GM12891 (cell line): Measurements from ENCODE around the gene XPO5.
"Not testable (repeated sequence)": the region's sequence is repeated elsewhere in the genome, so short reads cannot be mapped to it uniquely, and the experiment has no call there.

Source experiments
- DNase-seq: peaks from one replicate; pipeline ENCODE4 v3.0.0; 2011; ENCODE audit warnings: low spot score; ENCODE audit not compliant: insufficient read length
- FAIRE-seq: peaks from 2 replicates; lab custom pipeline; 2011; peaks lifted over from hg19 to GRCh38; lab: Jason Lieb, UNC
- PAX5 ChIP-seq: IDR thresholded peaks from 2 replicates; pipeline ENCODE4 v1.6.1; 2011; ENCODE audit warnings: low read length, moderate library complexity, mild to moderate bottlenecking; ENCODE audit not compliant: insufficient read depth, severe bottlenecking
- POLR2A ChIP-seq: IDR thresholded peaks from 2 replicates; pipeline ENCODE4 v1.6.1; 2011; ENCODE audit warnings: low read depth, low read length, control low read depth
- POLR2AphosphoS5 ChIP-seq: IDR thresholded peaks from 2 replicates; pipeline ENCODE4 v1.6.1; 2011; ENCODE audit warnings: low read depth, low read length, control low read depth
- POU2F2 ChIP-seq: IDR thresholded peaks from 2 replicates; pipeline ENCODE4 v1.6.1; 2011; ENCODE audit warnings: low read depth, mild to moderate bottlenecking, control low read depth, low read length, moderate library complexity
- SPI1 ChIP-seq: IDR thresholded peaks from 2 replicates; pipeline ENCODE4 v1.6.1; 2011; ENCODE audit warnings: low read depth, low read length, control low read depth
- TAF1 ChIP-seq: IDR thresholded peaks from 2 replicates; pipeline ENCODE4 v1.6.1; 2011; ENCODE audit warnings: low read depth, low read length, control low read depth

Gene XPO5

GRCh38 chr6:43499028-43499815 is 76.6 kb downstream of the XPO5 start:
- FAIRE-seq (no peak), DNase-seq (no peak)
- TF ChIP-seq TAF1, result no peak
- TF ChIP-seq SPI1, result no peak
- TF ChIP-seq POLR2AphosphoS5, result no peak
- TF ChIP-seq PAX5, result no peak
- TF ChIP-seq POU2F2, result no peak
- no peak for TF ChIP-seq POLR2A

GRCh38 chr6:43498291-43498690 is 77.5 kb downstream of the XPO5 start:
- not testable (repeated sequence) for FAIRE-seq

GRCh38 chr6:43497689-43498088 is 78.1 kb downstream of the XPO5 start:
- DNase-seq (no peak), FAIRE-seq (no peak)
- TF ChIP-seq SPI1 (no peak), PAX5 (no peak), TAF1 (no peak), POLR2A (no peak), POU2F2 (no peak), POLR2AphosphoS5 (no peak)

More at GRCh38 chr6:43498291-43498690, 77.5 kb downstream of the XPO5 start:
- not testable (repeated sequence) for DNase-seq

- TF ChIP-seq PAX5 (no peak), SPI1 (no peak), POLR2AphosphoS5 (no peak), TAF1 (no peak), POLR2A (no peak), POU2F2 (no peak)
- FAIRE-seq (no peak), DNase-seq (no peak)
Measured at GRCh38 chr6:43497129-43497396, 78.8 kb downstream of the XPO5 start.

GRCh38 chr6:43496370-43497128 is 79.3 kb downstream of the XPO5 start:
- TF ChIP-seq POLR2AphosphoS5 (no peak), POLR2A (no peak), SPI1 (no peak), POU2F2 (no peak)
- FAIRE-seq, result no peak
- DNase-seq, result no peak

GRCh38 chr6:43495409-43495941 is 80.4 kb downstream of the XPO5 start:
- DNase-seq (no peak), FAIRE-seq (no peak)
- TF ChIP-seq SPI1, result no peak

- FAIRE-seq, result no peak
- DNase-seq, result no peak
- no peak for TF ChIP-seq TAF1
- no peak for TF ChIP-seq POLR2AphosphoS5
- no peak for TF ChIP-seq POU2F2
- TF ChIP-seq PAX5, result no peak
- TF ChIP-seq POLR2A, result no peak
- no peak for TF ChIP-seq SPI1
Measured at GRCh38 chr6:43494766-43495165, 81.1 kb downstream of the XPO5 start.

GRCh38 chr6:43494321-43494720 is 81.5 kb downstream of the XPO5 start:
- TF ChIP-seq SPI1 (no peak), POLR2AphosphoS5 (no peak), TAF1 (no peak), POU2F2 (no peak), PAX5 (no peak), POLR2A (no peak)
- FAIRE-seq (no peak), DNase-seq (no peak)

- no peak for FAIRE-seq
- DNase-seq, result no peak
- TF ChIP-seq TAF1, result no peak
- TF ChIP-seq SPI1, result no peak
- no peak for TF ChIP-seq POU2F2
- no peak for TF ChIP-seq POLR2AphosphoS5
- no peak for TF ChIP-seq POLR2A
- TF ChIP-seq PAX5, result no peak
Measured at GRCh38 chr6:43493833-43494232, 82.0 kb downstream of the XPO5 start.

GRCh38 chr6:43493230-43493629 is 82.6 kb downstream of the XPO5 start:
- FAIRE-seq, result no peak
- DNase-seq, result no peak
- TF ChIP-seq POU2F2 (no peak), SPI1 (no peak), TAF1 (no peak), PAX5 (no peak), POLR2A (no peak), POLR2AphosphoS5 (no peak)
